Activated B cell treated with CpG ODN at 0.5 μM for 24 hours (primary cell): Measurements from ENCODE around the gene TFR2. TPM values are rescaled to one million over a fixed set of nuclear protein-coding genes. Genes with fewer than 3 reads are reported as not detected.
A peak's percentile ranks its signal among the peaks of the same experiment; 100 is the strongest.

Experiments
- ATAC-seq: fragments of 200-7000 bp; cut with Tn5 transposase; one replicate; pipeline ENCODE4 v1.10.0; 2021; ENCODE audit warnings: low read depth, mild to moderate bottlenecking, moderate library complexity
- CTCF ChIA-PET: fragments of 350-600 bp; sonication (Branson Sonifier 250); formaldehyde crosslinking; loops from one replicate; lab custom pipeline; 2021; ENCODE audit warnings: antibody characterized with exemption; lab: Charles Lee
- POLR2A ChIA-PET: fragments of 350-600 bp; sonication (Branson Sonifier 250); formaldehyde crosslinking; loops from one replicate; lab custom pipeline; 2021; ENCODE audit warnings: antibody characterized with exemption; lab: Charles Lee
- DNase-seq: peaks from one replicate; pipeline ENCODE4 v3.0.0; 2022
- H3K27ac Mint-ChIP-seq: one replicate; pipeline ENCODE4 v1.8.0; 2020; ENCODE audit warnings: mixed read lengths
- H3K27me3 Mint-ChIP-seq: one replicate; pipeline ENCODE4 v1.8.0; 2021; ENCODE audit warnings: mixed read lengths
- H3K36me3 Mint-ChIP-seq: one replicate; pipeline ENCODE4 v1.8.0; 2021; ENCODE audit warnings: low read depth, mixed read lengths
- H3K4me1 Mint-ChIP-seq: one replicate; pipeline ENCODE4 v1.8.0; 2021; ENCODE audit warnings: mixed read lengths
- H3K4me3 Mint-ChIP-seq: one replicate; pipeline ENCODE4 v1.8.0; 2020; ENCODE audit warnings: mild to moderate bottlenecking, mixed read lengths
- H3K9me3 Mint-ChIP-seq: one replicate; pipeline ENCODE4 v1.8.0; 2020; ENCODE audit warnings: mixed read lengths
- CTCF ChIP-seq: fragments of 200-600 bp; IDR thresholded peaks from one replicate; pipeline ENCODE4 v1.8.0; 2022; ENCODE audit warnings: antibody characterized with exemption, mild to moderate bottlenecking
- intact Hi-C: fragments of 100-400 bp; cut with micrococcal nuclease; formaldehyde crosslinking; loops from one replicate; pipeline ENCODE4 v1.15.1; 2024
- total RNA-seq: library from RNA; stranded (reverse); gene quantifications from 2 replicates; pipeline ENCODE4 v1.2.3, GENCODE V29; 2022

TFR2 gene
- total RNA-seq, 1 donor from 2014 or later: 7.5 TPM

- POLR2A ChIA-PET: interaction anchor here (0.6 kb wide), 1 partner anchor 12 kb away, joined by 3 read pairs; no protein-coding TSS in a partner anchor
- no peak overlapping the region for H3K4me3 Mint-ChIP-seq
- H3K4me1 Mint-ChIP-seq: peaks cover 21% of the 10 kb centered on the region
- intact Hi-C loops: no loop called here
- ATAC-seq (no peak), DNase-seq (no peak)
- no peak for TF ChIP-seq CTCF
- no peaks in the 10 kb centered on the region for H3K27me3 Mint-ChIP-seq
- CTCF ChIA-PET: no interaction called here
- no peaks in the 10 kb centered on the region for H3K9me3 Mint-ChIP-seq
- peaks cover 57% of the 10 kb centered on the region for H3K36me3 Mint-ChIP-seq
- H3K27ac Mint-ChIP-seq: no peak overlapping the region
Measured at GRCh38 chr7:100687261-100687660, 45.9 kb upstream of the TFR2 start.

- no peak for TF ChIP-seq CTCF
- intact Hi-C loops: no loop called here
- POLR2A ChIA-PET: no interaction called here
- CTCF ChIA-PET: no interaction called here
- H3K9me3 Mint-ChIP-seq: no peaks in the 10 kb centered on the region
- ATAC-seq (no peak), DNase-seq (no peak)
- no peak overlapping the region for H3K27ac Mint-ChIP-seq
- peaks cover 59% of the 10 kb centered on the region for H3K36me3 Mint-ChIP-seq
- H3K27me3 Mint-ChIP-seq: no peaks in the 10 kb centered on the region
- H3K4me3 Mint-ChIP-seq: no peak overlapping the region
- peaks cover 17% of the 10 kb centered on the region for H3K4me1 Mint-ChIP-seq
Measured at GRCh38 chr7:100686822-100687211, 45.5 kb upstream of the TFR2 start.

DNA sequence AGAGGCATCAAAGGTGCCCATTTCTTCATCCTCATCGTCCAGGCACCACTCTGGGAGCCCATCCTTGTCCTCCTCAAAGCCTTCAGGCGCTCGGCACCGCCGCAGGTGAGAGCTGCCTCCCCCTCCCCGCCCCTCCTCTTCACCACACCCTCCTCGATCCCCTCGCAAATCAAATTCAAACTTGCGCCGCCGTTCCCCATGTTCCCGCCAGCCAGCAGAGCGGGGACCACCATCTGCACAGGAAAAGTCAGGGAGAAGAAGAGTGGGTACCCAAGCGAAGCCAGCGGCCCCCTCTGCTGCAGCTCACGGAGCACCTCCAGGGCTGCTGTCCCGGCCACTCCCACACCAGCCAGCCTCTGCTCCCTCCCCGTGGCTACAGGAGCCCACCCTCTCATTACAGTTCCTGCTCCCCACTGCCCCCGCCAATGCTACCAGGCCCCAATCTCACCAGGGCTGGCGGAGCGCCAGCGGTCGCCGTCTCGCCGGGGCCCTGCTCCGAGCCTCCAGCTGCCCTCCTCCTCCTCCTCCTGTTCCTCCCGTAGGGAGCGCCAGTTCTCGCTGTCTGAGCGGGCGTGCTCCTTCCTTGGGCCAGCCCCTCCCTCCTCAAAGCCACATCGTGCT, 45.0 kb upstream of the TFR2 start:
- no peak for ATAC-seq
- Mint-ChIP-seq H3K27ac (no peak overlapping the region), H3K36me3 (peaks cover 61% of the 10 kb centered on the region), H3K4me3 (no peak overlapping the region), H3K4me1 (peaks cover 13% of the 10 kb centered on the region), H3K27me3 (no peaks in the 10 kb centered on the region), H3K9me3 (no peaks in the 10 kb centered on the region)
- TF ChIP-seq CTCF: no peak
- ChIA-PET POLR2A (no interaction called here), CTCF (no interaction called here)
- DNase-seq: no peak
- intact Hi-C loops: no loop called here

DNA sequence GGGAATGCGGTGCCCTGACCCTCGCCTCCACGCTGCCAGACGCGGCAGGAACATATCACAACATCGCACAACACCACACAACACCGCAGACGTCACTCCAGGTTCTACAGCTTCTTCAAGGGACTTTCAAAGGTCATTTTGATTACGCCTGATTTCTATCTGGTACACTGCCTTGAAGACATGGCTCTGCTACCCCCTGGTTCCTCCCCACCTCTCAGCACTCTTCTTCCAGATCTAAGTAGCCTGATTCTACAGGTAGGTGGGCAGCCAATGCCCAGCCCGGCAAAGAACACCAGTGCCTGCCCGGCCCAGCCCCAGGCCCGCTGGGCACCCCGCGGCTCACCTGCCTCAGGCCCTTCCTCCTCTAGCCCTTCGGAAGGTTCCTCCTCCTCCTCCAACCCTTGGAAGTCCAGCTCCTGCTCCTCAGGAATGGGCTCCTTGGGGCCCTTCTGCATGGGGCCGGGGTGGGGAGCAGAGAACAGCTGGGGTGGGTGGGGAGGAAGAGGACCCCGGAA, 44.3 kb upstream of the TFR2 start:
- CTCF ChIA-PET: no interaction called here
- Mint-ChIP-seq H3K9me3 (no peaks in the 10 kb centered on the region), H3K36me3 (peaks cover 65% of the 10 kb centered on the region), H3K4me3 (no peak overlapping the region), H3K4me1 (peaks cover 13% of the 10 kb centered on the region), H3K27me3 (no peaks in the 10 kb centered on the region), H3K27ac (peak overlapping the region; percentile 30)
- POLR2A ChIA-PET: no interaction called here
- ATAC-seq (no peak), DNase-seq (no peak)
- intact Hi-C loops: no loop called here
- TF ChIP-seq CTCF: no peak

DNA sequence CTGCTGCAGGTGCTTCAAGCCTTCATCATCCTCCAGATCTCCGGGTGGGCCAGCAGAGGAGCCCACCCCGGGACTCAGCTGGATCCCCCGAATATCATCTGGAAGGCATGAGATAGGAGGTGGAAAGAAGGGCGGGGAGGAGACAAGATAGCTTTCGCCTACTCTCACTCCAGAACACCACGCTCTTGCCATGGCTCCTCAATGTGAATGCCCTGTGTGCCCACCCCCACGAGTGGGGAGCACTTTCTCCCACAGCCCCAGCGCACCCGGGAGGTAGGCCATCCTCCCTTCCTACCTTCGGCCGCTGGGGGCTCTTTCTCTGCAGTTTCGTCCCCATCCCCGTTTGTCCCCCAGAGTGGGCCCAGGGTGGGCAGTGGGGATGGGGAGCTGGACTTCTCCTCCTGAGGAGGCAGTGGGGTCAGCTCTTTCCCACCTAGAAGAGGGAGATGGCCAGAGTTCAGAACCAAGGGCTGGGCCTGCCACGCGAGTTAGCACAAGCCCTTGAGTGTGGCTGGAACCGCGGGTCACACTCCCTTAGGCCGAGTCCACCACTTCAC, 43.8 kb upstream of the TFR2 start:
- CTCF ChIA-PET: no interaction called here
- POLR2A ChIA-PET: no interaction called here
- Mint-ChIP-seq H3K4me3 (no peak overlapping the region), H3K27ac (no peak overlapping the region), H3K9me3 (no peaks in the 10 kb centered on the region), H3K27me3 (no peaks in the 10 kb centered on the region), H3K36me3 (peaks cover 68% of the 10 kb centered on the region), H3K4me1 (peaks cover 13% of the 10 kb centered on the region)
- intact Hi-C loops: no loop called here
- no peak for DNase-seq
- no peak for TF ChIP-seq CTCF
- ATAC-seq: no peak
